Activated T-cell treated with anti-CD3 and anti-CD28 coated beads, Interleukin-2, amount 50 U/mL, for 1 hour (primary cell): Measurements from ENCODE around the gene TSPAN9.
A peak's percentile ranks its signal among the peaks of the same experiment; 100 is the strongest.

Experiments
- DNase-seq: peaks from one replicate; pipeline ENCODE4 v3.0.0-alpha.2; 2020

The TSPAN9 gene, protein sequence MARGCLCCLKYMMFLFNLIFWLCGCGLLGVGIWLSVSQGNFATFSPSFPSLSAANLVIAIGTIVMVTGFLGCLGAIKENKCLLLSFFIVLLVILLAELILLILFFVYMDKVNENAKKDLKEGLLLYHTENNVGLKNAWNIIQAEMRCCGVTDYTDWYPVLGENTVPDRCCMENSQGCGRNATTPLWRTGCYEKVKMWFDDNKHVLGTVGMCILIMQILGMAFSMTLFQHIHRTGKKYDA

DNA sequence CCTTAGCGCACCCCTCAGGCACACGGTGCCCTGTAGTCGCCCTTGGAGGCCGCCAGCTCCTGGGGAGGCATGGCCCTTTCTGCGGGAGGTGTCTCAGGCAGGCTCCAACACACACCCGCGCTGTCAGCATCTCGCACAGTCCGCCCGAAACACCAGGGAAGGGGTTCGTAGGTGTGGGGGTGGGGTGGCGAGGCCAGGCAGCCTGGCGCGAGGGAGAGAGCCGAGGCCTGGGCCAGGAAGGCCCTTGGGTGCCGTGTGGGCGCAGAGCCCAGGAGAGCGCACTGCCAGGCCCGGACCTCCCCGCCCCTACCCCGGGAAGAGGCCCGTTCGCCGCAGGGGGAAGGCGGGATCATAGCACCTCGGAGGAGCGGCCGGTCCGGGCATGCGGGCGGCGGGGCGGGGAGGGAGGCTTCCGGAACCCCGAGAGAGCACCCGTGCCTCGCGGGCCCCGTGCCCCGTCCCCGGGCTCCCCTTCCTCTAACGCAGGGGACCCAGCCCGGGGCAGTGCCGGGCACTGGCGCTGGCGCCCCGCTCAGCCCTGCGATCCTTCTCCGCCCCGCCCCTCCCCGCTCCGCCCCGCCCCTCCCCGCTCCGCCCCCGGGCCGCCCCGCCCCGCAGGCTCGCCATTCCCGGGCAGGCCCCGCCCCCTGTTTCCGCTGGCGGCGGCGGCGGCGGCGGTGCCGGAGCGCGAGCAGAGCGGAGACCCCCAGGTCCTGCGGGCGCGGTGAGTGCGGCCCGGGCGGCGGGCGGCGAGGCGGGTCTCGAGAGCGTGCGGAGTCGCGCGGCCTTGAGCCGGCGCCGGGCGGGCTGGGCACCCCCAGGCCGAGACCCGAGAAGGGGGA, at the start of gene TSPAN9:
TSS of gene TSPAN9 (plus strand) at position 650 of the 842 bp plus-strand sequence. CDS start 123,815 bp downstream, outside the sequence.
- peak; percentile 80 for DNase-seq

- DNase-seq, result no peak
Measured at GRCh38 chr12:3028108-3028507, 49.1 kb upstream of the TSPAN9 start.

DNA sequence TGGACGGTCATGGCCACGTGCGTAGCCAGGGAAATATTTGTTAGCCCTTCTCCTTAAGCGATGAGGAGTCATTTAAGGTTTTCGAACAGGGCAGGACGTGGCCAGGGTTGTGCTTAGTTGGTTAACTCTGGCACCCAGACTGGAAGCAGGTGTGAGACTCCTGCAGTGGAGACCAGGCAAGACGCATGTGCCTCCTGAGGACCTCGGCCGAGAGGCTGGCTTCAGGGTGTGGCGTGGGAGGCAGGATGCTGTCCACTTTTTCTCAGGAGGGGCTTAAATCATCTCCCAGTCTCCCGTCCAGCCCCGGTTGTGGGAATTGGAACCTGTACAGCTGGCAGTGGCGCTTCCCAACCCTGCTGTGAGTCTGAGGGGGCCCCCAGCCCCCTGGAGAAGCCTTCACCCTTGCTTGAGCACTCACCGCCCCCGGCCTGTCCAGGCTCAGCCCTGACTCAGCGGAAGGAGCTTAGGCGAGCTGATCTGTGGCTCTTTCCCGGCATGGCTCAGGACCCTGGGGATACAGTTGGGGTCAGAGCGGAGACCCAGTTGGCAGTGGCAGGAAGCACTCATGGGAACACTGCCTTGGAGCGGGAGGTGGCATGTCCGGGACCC, 46.3 kb upstream of the TSPAN9 start:
- no peak for DNase-seq

GRCh38 chr12:3032161-3032560, 45.0 kb upstream of the TSPAN9 start:
- no peak for DNase-seq

DNA sequence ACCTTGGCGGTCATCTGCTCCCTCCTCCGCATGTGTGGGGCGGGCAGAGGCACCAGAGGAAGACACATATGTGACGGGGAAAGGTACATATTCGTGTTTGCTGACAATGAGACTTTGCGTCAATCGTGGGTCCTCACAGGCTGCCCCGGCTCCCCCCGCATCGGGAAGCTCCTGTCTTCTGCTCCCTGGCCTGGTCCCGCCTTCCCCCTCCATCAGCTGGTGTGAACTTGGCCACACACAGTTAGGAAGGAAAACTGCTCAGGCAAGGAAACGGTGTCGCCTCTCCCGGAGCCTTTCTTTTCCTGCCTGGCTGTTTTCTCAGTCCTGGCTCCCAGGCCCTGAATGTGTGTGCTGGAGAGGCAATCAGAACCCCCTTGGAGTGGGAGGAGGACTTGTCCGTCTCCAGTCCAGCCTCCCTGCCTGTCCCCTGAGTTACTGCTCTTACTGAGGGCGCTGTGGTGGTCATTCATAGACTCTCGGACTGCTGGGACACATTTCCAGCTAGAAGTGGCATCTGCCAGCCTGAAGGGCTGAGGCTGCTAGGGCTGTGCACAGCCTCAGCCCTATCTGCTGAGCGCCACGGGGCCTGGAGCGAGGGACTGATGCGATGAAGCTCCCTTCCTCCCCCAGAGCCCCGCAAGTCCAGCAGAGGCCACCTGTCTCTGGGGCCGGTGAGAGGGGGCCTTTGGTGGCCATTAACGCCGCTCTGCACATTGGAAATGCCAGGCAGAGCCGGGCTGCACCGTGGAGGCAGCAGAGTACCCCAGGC, 44.2 kb upstream of the TSPAN9 start:
- DNase-seq, result no peak

GRCh38 chr12:3033539-3033867, 43.7 kb upstream of the TSPAN9 start:
- no peak for DNase-seq

DNA sequence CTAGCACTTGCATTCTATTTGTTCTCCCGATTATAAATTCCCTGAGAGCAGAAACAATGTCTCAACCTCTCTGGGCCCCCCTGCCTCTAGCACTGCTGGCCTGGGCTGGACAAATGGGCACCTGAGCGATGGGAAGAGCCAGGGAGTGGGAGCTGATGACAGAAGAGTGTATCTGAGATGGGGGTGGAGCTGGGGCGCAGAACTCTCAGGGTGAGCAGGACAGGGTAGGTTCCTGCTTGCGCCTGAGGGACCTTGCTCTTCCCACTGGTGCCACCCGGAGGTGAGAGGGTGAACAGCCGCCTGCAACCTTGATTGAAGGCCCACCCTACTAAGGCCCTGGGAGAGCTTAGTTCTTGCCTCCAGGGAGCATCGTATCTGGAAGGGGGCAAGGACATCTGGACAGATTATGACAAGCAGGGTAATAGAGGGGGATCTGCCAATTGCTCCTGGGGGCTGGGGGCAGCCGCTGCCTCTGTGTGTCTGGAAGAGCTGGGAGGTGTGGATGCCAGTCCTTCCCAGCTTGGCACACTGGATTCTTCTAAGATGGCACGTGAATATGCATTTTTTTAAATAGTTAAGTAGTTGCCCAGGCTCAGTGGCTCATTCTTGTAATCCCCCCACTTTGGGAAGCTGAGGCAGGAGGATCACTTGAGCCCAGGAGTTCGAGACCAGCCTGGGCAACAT, 43.0 kb upstream of the TSPAN9 start:
- DNase-seq, result no peak

DNA sequence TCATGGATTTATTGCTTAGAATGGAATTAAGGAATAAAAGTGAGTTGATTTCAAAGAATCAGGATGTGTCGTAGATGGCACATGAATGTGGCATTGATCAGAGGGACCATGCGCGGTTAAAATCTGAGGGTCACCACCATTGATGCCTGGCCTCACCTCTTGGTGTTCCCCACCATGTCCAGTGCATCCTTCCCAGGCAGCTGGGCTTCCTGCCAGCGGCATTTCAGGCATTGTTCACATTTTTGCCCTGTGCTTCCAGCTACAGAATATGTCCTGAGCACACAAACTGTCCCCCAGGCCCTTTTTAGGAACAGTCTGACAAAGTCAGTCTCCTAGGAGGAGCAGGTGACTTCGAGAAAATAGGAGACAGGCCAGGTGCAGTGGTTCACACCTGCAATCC, 42.0 kb upstream of the TSPAN9 start:
- DNase-seq, result no peak

DNA sequence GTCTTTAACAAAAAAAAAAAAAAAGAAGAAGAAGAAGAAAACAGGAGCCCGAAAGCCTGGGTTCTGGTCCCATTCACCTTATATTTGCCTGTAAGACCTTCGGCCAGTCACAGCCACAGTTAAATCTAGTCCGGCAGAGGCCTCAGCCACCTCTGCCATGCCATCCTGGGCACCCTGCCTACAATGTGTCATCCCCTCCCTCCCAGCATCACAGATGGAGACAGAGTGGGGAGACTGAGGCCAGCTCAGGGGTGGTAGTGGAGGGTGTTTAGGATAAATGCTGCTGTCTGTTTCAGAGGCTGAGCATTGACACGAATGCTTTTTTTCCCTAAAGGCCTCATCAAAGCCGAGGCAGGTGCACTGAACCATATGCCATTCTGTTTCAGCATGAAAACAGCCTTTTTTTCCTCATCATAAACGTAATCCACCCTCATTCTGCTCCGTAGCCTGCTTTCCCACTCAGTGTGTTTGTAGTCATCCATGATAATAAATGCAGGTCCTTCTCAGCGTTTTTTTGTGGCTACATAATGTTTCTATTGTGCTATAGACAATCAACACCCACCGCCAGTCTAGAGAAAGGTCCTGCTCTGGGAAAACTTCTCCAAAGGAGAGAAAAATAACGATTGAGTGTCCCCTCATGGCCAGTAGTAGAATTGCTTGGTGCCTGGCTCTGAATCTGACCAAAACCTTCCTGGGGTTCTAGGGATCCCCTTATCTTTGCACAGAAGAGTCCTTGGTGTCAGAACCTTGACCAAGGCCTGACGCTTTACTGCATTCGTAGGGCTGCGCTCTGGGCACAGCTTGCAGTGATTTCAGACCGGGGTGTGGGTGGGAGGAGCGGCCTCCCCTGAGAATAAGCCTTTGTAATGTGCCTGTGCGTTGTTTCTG, 41.1 kb upstream of the TSPAN9 start:
- DNase-seq, result no peak

- DNase-seq, result no peak
Measured at GRCh38 chr12:3036901-3037600, 40.1 kb upstream of the TSPAN9 start.

GRCh38 chr12:3038166-3038565, 39.0 kb upstream of the TSPAN9 start:
- no peak for DNase-seq

- no peak for DNase-seq
Measured at GRCh38 chr12:3038926-3039510, 38.2 kb upstream of the TSPAN9 start.

DNA sequence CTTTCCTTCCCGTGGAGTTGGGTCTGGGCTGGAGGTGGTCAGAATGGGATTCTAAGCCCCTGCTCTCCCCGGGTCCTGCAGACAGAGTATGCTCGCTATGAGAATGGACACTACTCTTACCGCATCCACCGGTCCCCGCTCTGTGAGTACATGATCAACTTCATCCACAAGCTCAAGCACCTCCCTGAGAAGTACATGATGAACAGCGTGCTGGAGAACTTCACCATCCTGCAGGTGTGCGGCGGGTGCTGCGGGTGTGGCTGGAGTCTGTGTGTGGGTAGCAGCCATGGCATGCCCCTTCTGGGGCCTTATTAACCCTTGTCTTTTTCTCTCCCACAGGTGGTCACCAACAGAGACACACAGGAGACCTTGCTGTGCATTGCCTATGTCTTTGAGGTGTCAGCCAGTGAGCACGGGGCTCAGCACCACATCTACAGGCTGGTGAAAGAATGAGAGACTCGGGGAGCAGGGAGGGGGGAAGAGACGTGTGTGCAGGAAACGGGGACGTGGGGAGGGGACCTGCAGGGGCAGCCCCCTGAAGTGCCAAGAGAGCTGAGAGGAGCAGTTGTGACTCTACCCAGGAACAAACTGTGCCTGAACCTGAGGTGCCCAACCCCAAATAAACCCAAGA, 37.0 kb upstream of the TSPAN9 start:
- no peak for DNase-seq

DNA sequence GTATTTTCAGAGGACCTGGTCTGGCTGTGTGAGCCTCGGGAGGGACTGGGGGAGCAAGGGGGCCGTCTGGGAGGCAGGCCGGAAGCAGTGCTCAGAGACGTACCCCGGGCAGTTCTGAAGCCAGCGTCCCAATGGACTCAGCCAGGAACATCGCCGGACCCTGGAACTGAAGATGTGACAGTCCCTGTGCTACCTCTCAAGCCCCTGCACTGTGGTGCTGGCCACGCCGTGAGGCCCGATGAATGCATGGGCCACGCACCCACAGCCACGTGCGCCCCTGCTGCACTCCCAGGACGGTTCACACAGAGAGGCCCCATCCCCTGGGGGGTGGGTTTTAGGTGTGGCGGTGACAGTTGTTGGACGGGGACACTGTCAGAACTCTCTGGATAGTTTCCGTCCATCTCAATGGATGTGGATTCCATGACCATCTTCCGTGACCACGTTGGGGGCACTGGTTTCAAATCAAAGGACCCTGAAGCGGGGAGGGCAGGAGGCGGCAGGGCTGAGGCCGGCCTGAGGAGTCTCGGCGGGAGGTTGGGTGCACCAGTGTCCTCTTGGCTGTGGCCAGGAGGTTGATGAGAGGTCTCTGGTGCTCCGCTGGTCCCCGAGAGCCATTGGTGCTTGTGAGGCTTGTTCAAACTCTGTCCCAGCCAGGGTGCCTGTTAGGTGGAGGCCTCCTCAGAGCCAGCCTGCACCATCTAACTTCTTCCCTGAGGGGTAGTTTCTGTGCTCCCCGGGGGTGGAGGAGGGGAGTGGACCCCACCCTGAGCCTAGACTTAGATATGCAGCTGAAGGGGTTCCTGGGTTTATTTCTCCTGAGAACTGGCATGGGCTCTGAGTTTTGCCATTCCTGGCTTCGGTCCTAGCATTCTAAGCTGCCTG, 36.3 kb upstream of the TSPAN9 start:
- no peak for DNase-seq

DNA sequence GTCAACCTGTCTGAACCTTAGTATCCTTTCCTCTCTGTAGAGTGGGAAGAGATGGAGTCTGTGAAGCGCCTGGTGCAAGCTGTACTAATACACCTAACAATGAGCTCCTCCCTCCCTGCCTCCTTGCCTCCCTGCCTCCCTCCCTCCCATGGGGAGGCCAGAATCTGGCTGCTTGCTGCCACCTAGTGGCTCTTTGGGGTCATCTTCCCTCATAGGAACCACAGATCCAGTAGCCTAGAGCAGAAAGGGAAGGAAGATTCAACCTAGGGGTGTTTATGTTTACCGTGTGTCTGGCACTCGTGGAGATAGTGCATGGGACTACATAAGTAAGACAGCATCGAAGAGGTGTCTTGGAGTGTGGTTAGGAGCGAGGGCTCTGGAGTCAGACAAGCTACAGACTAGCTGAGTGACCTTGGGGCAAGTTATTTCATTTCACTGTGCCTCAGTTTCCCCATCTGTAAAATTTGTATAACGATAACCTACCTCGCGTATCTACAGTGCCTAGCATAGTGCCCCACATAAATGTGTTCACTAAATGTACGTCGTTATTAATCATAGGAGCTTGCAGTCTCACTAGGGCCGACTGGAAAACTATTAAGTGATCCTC, 35.5 kb upstream of the TSPAN9 start:
- DNase-seq, result peak; percentile 25

DNA sequence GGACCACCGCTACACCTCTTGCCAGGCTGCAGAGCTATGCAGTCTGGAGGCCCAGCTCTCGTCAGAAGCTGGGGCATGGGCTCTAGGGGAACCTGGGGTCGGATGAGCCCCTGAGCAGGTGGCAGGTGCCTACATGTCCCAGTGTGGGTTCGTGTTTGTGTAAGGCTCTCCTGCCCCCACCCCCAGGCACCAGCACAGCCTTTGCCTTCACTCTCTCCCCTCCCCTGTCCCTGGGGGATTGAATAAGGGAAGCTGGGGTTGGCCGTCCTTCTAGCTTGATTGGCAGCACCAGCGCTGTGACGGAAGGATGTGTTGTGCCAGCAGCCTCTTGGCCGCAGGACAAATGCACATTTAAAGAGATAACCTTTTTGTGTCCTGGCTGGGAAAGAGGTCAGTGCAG, 34.8 kb upstream of the TSPAN9 start:
- no peak for DNase-seq

GRCh38 chr12:3042826-3043225, 34.4 kb upstream of the TSPAN9 start:
- DNase-seq, result no peak

GRCh38 chr12:3043406-3043805, 33.8 kb upstream of the TSPAN9 start:
- DNase-seq, result no peak
